ENCODE data around the gene CDKN2C.
"Not testable (repeated sequence)": the region's sequence is repeated elsewhere in the genome, so short reads cannot be mapped to it uniquely, and the experiment has no call there.

Gene CDKN2C

GRCh38 chr1:50930965-50931737, 38.9 kb upstream of the CDKN2C start:
- no peak overlapping the region; the same call in 1 of the 2 replicates for H3K4me3 ChIP-seq (ENCODE audit: low read depth, low read length)
- TF ChIP-seq CTCF (IDR thresholded peaks at IDR 0.05; ENCODE audit: low read depth, low read length, missing control alignments), result no peak
- peak; percentile 30 for DNase-seq (ENCODE audit: low read depth)

- not testable (repeated sequence) for H3K4me3 ChIP-seq (ENCODE audit: low read depth, low read length); DNase-seq (ENCODE audit: low read depth)
Observed at GRCh38 chr1:50932043-50932442, 38.0 kb upstream of the CDKN2C start.

- not testable (repeated sequence) for DNase-seq (ENCODE audit: low read depth); H3K4me3 ChIP-seq (ENCODE audit: low read depth, low read length)
Observed at GRCh38 chr1:50933770-50934169, 36.3 kb upstream of the CDKN2C start.

- no peak for TF ChIP-seq CTCF (IDR thresholded peaks at IDR 0.05; ENCODE audit: low read depth, low read length, missing control alignments)
- H3K4me3 ChIP-seq (ENCODE audit: low read depth, low read length), result no peak overlapping the region
- no peak for DNase-seq (ENCODE audit: low read depth)
Observed at GRCh38 chr1:50934838-50935237, 35.2 kb upstream of the CDKN2C start.

GRCh38 chr1:50935276-50935675, 34.8 kb upstream of the CDKN2C start:
- H3K4me3 ChIP-seq (ENCODE audit: low read depth, low read length); DNase-seq (ENCODE audit: low read depth): not testable (repeated sequence)

- no peak for TF ChIP-seq CTCF (IDR thresholded peaks at IDR 0.05; ENCODE audit: low read depth, low read length, missing control alignments)
- no peak overlapping the region for H3K4me3 ChIP-seq (ENCODE audit: low read depth, low read length)
- no peak for DNase-seq (ENCODE audit: low read depth)
Observed at GRCh38 chr1:50936321-50936720, 33.7 kb upstream of the CDKN2C start.

GRCh38 chr1:50940291-50940690, 29.8 kb upstream of the CDKN2C start:
- DNase-seq (ENCODE audit: low read depth), result no peak

GRCh38 chr1:50942334-50942733, 27.7 kb upstream of the CDKN2C start:
- TF ChIP-seq CTCF (IDR thresholded peaks at IDR 0.05; ENCODE audit: low read depth, low read length, missing control alignments), result no peak
- no peak overlapping the region for H3K4me3 ChIP-seq (ENCODE audit: low read depth, low read length)
- no peak for DNase-seq (ENCODE audit: low read depth)

More at GRCh38 chr1:50940291-50940690, 29.8 kb upstream of the CDKN2C start:
- no peak overlapping the region for H3K4me3 ChIP-seq (ENCODE audit: low read depth, low read length)
- no peak for TF ChIP-seq CTCF (IDR thresholded peaks at IDR 0.05; ENCODE audit: low read depth, low read length, missing control alignments)

Data from GM12864 (cell line).